Measurements from ENCODE around the gene ZNF362.
A peak's percentile ranks its signal among the peaks of the same experiment; 100 is the strongest.

The ZNF362 gene

GRCh38 chr1:33311706-33312412 lies 55.6 kb downstream of the ZNF362 start:
- no peaks in the 10 kb centered on the region for H3K4me1 ChIP-seq (ENCODE audit: control insufficient read depth, insufficient read depth, low read length)
- TF ChIP-seq MEIS1 (CRISPR knock-in tag; IDR thresholded peaks at IDR 0.05; ENCODE audit: borderline replicate concordance) (no peak), ZFHX2 (tag by site-specific recombination; conservative IDR thresholded peaks at IDR 0.05) (0 out of 2 replicates have a peak, but pooled peaks have one; percentile 15), ZNF777 (tag by site-specific recombination; IDR thresholded peaks at IDR 0.05; ENCODE audit: borderline replicate concordance) (no peak), ZNF624 (tag by site-specific recombination; IDR thresholded peaks at IDR 0.05) (no peak), ZNF707 (tag by site-specific recombination; IDR thresholded peaks at IDR 0.05) (no peak), ZNF571 (tag by site-specific recombination; IDR thresholded peaks at IDR 0.05) (no peak), SETDB1 (IDR thresholded peaks at IDR 0.05; ENCODE audit: insufficient read length, low read length) (no peak), ZNF701 (tag by site-specific recombination; IDR thresholded peaks at IDR 0.05) (no peak)
- H3K27ac ChIP-seq (ENCODE audit: extremely low read depth, low read depth, low read length), result no peak overlapping the region
- POLR2A ChIA-PET, result no interaction called here
- no peaks in the 10 kb centered on the region for H3K9me3 ChIP-seq (ENCODE audit: control insufficient read depth, insufficient read depth, low read depth, low read length)
- no peaks in the 10 kb centered on the region for H3K36me3 ChIP-seq (ENCODE audit: control insufficient read depth in 2 of 2, insufficient read depth in 1 of 2, low read length in 2 of 2)
- CTCF ChIA-PET, result interaction anchor here (0.9 kb wide), 1 partner anchor 16 kb away, joined by 3 read pairs; no protein-coding TSS in a partner anchor
- H3K4me3 ChIP-seq (ENCODE audit: low read depth, low read length), result no peak overlapping the region

DNA sequence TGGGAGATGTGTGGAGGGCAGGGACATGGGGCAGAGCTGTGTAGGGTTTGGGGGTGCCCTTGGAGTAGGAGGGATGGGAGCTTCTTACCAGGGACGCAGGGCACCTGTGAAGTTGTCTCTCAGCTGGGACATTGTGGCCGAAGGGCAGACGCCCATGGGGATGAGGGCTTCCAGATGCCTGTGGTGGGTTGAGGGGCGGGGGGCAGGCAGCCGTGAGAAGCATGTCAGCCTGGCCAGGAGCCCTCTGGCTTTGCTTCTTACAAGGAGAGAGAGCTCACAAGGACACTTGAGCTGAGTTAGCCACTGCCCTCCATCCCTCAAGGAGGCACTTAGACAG lies 56.1 kb downstream of the ZNF362 start:
- CTCF ChIA-PET, result interaction anchor here (0.9 to 1.9 kb wide), 2 partner anchors 16 kb away, joined by 3 to 15 read pairs; no protein-coding TSS in a partner anchor
- no peak overlapping the region for H3K27ac ChIP-seq (ENCODE audit: extremely low read depth, low read depth, low read length)
- no peak overlapping the region for H3K4me3 ChIP-seq (ENCODE audit: low read depth, low read length)
- POLR2A ChIA-PET, result no interaction called here
- no peaks in the 10 kb centered on the region for H3K4me1 ChIP-seq (ENCODE audit: control insufficient read depth, insufficient read depth, low read length)
- no peaks in the 10 kb centered on the region for H3K36me3 ChIP-seq (ENCODE audit: control insufficient read depth in 2 of 2, insufficient read depth in 1 of 2, low read length in 2 of 2)
- TF ChIP-seq, protein P1, sequence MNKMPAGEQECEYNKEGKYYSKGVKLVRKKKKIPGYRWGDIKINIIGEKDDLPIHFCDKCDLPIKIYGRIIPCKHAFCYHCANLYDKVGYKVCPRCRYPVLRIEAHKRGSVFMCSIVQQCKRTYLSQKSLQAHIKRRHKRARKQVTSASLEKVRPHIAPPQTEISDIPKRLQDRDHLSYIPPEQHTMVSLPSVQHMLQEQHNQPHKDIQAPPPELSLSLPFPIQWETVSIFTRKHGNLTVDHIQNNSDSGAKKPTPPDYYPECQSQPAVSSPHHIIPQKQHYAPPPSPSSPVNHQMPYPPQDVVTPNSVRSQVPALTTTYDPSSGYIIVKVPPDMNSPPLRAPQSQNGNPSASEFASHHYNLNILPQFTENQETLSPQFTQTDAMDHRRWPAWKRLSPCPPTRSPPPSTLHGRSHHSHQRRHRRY (tag by site-specific recombination; IDR thresholded peaks at IDR 0.05), result no peak
- no peak for TF ChIP-seq ZNF48 (tag by site-specific recombination; IDR thresholded peaks at IDR 0.05)
- TF ChIP-seq ZNF354C (tag by site-specific recombination; IDR thresholded peaks at IDR 0.05; ENCODE audit: borderline replicate concordance, low read depth), result no peak
- no peaks in the 10 kb centered on the region for H3K9me3 ChIP-seq (ENCODE audit: control insufficient read depth, insufficient read depth, low read depth, low read length)

- Histone ChIP-seq H3K4me1 (ENCODE audit: control insufficient read depth, insufficient read depth, low read length) (no peaks in the 10 kb centered on the region), H3K27ac (ENCODE audit: extremely low read depth, low read depth, low read length) (no peak overlapping the region), H3K9me3 (ENCODE audit: control insufficient read depth, insufficient read depth, low read depth, low read length) (no peaks in the 10 kb centered on the region), H3K4me3 (ENCODE audit: low read depth, low read length) (no peak overlapping the region), H3K36me3 (ENCODE audit: control insufficient read depth in 2 of 2, insufficient read depth in 1 of 2, low read length in 2 of 2) (no peaks in the 10 kb centered on the region)
- CTCF ChIA-PET, result interaction anchor here (0.6 to 1.9 kb wide), 2 partner anchors 18 to 1445 kb away, joined by 3 to 15 read pairs; partner anchors contain the start of gene GJB4
- TF ChIP-seq ZFP37 (tag by site-specific recombination; IDR thresholded peaks at IDR 0.05) (no peak), ATF2 (tag by site-specific recombination; IDR thresholded peaks at IDR 0.05; ENCODE audit: low read depth) (no peak), ZNF747 (tag by site-specific recombination; IDR thresholded peaks at IDR 0.05) (no peak), GLI2 (tag by site-specific recombination; IDR thresholded peaks at IDR 0.05; ENCODE audit: borderline replicate concordance, low read depth) (no peak)
- POLR2A ChIA-PET, result no interaction called here
Observed at GRCh38 chr1:33314416-33314815, 58.1 kb downstream of the ZNF362 start.

- Histone ChIP-seq H3K36me3 (ENCODE audit: control insufficient read depth in 2 of 2, insufficient read depth in 1 of 2, low read length in 2 of 2) (peaks cover 0 to 6% of the 10 kb centered on the region in 2 experiments; a peak in 1 of 3 replicates), H3K27ac (ENCODE audit: extremely low read depth, low read depth, low read length) (no peak overlapping the region), H3K9me3 (ENCODE audit: control insufficient read depth, insufficient read depth, low read depth, low read length) (no peaks in the 10 kb centered on the region), H3K4me1 (ENCODE audit: control insufficient read depth, insufficient read depth, low read length) (no peaks in the 10 kb centered on the region), H3K4me3 (ENCODE audit: low read depth, low read length) (no peak overlapping the region)
- TF ChIP-seq ZNF624 (tag by site-specific recombination; IDR thresholded peaks at IDR 0.05) (no peak), ZNF146 (tag by site-specific recombination; IDR thresholded peaks at IDR 0.05) (no peak), PRDM1 (tag by site-specific recombination; IDR thresholded peaks at IDR 0.05) (peak; percentile 38; the same call in 1 of the 2 replicates)
- POLR2A ChIA-PET, result no interaction called here
- CTCF ChIA-PET, result interaction anchor here (0.7 to 0.9 kb wide), 2 partner anchors 20 to 154 kb away, joined by 3 read pairs; no protein-coding TSS in a partner anchor
Observed at GRCh38 chr1:33316601-33317000, 60.3 kb downstream of the ZNF362 start.

Data from HEK293 (cell line).